Measurements from ENCODE around the gene MAPK8. TPM values are rescaled to one million over a fixed set of nuclear protein-coding genes. Genes with fewer than 3 reads are reported as not detected.

Gene MAPK8
- total RNA-seq (2022) (48.9 and 52.9 TPM in 2 replicates), Bru-seq, nascent RNA (percentile 84 among the genes with signal in this experiment), BruChase-seq, experiment 1, labeled RNA remaining after a 6-hour chase (percentile 76 among the genes with signal in this experiment), BruChase-seq, experiment 2, labeled RNA remaining after a 2-hour chase (percentile 81 among the genes with signal in this experiment)
- long read RNA-seq, partial matches to known transcripts = 1 of 14 reads
- long read RNA-seq, other reads (novel, unspliced or antisense) = 13 of 14 reads

GRCh38 chr10:48306265-48306869 is at the start of gene MAPK8:
Gene MAPK8 (plus strand): TSS chr10:48306677. CDS start chr10:48401661, 94,984 bp downstream.
- DNase-seq (ENCODE audit: unreplicated experiment) = peak; percentile 86
- peak within 1 kb of the TSS; percentile 75 for H3K4me3 Mint-ChIP-seq (ENCODE audit: unreplicated experiment)
- H3K4me1 Mint-ChIP-seq (ENCODE audit: insufficient read depth, unreplicated experiment) = peaks cover 23% of the 10 kb centered on the region
- H3K27ac Mint-ChIP-seq (ENCODE audit: low read depth, unreplicated experiment) = peak within 1 kb of the TSS; percentile 51
- CTCF ChIA-PET = no interaction called here
- H3K9me3 Mint-ChIP-seq (ENCODE audit: unreplicated experiment) = no peaks in the 10 kb centered on the region
- intact Hi-C loops (cut with micrococcal nuclease) = no loop called here
- no peaks in the 10 kb centered on the region for H3K27me3 Mint-ChIP-seq (ENCODE audit: insufficient read depth, unreplicated experiment)
- POLR2A ChIA-PET = interaction anchor here (0.9 to 1.2 kb wide), 4 partner anchors 9 to 200 kb away, joined by 3 to 5 read pairs (median 3); no protein-coding TSS in a partner anchor
- BruUV-seq (replicated peaks) = no TSS peak
- no peaks in the 10 kb centered on the region for H3K36me3 Mint-ChIP-seq (ENCODE audit: insufficient read depth, unreplicated experiment)
- TF ChIP-seq, protein P1, sequence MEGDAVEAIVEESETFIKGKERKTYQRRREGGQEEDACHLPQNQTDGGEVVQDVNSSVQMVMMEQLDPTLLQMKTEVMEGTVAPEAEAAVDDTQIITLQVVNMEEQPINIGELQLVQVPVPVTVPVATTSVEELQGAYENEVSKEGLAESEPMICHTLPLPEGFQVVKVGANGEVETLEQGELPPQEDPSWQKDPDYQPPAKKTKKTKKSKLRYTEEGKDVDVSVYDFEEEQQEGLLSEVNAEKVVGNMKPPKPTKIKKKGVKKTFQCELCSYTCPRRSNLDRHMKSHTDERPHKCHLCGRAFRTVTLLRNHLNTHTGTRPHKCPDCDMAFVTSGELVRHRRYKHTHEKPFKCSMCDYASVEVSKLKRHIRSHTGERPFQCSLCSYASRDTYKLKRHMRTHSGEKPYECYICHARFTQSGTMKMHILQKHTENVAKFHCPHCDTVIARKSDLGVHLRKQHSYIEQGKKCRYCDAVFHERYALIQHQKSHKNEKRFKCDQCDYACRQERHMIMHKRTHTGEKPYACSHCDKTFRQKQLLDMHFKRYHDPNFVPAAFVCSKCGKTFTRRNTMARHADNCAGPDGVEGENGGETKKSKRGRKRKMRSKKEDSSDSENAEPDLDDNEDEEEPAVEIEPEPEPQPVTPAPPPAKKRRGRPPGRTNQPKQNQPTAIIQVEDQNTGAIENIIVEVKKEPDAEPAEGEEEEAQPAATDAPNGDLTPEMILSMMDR (IDR thresholded peaks at IDR 0.05; ENCODE audit: unreplicated experiment) = no peak

DNA sequence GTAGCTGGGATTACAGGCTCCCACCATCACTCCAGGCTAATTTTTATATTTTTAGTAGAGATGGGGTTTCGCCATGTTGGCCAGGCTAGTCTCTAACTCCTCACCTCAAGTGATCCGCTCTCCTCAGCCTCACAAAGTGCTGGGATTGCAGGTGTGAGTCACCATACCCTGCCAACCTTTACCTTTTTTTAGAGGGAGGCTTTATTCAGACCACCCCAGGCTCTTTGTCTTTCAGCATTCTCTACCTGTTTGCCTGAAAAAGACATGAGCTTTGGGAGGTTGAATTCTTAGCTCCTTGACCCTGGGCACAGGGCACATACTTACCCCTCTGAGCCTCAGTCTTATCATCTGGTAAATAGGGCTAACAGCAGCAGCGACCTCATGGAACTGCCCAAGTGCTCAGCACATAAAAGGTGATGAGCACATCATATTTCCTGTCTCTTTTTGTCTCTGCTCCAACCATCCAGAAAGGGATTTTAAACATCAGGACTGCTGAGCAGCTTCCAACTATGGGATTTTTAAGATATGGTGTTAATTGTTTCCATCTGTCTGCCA is 49.0 kb upstream of the MAPK8 start:
- BruUV-seq (replicated peaks) = no TSS peak
- intact Hi-C loops (cut with micrococcal nuclease) = no loop called here
- H3K36me3 Mint-ChIP-seq (ENCODE audit: insufficient read depth, unreplicated experiment) = no peaks in the 10 kb centered on the region

GRCh38 chr10:48258105-48258504 is 48.4 kb upstream of the MAPK8 start:
- H3K4me3 Mint-ChIP-seq (ENCODE audit: unreplicated experiment) = no peak overlapping the region
- no peaks in the 10 kb centered on the region for H3K36me3 Mint-ChIP-seq (ENCODE audit: insufficient read depth, unreplicated experiment)
- POLR2A ChIA-PET = no interaction called here
- no TSS peak for BruUV-seq (replicated peaks)
- intact Hi-C loops (cut with micrococcal nuclease) = no loop called here
- TF ChIP-seq, protein P1 (IDR thresholded peaks at IDR 0.05; ENCODE audit: unreplicated experiment) = no peak
- CTCF ChIA-PET = no interaction called here
- H3K9me3 Mint-ChIP-seq (ENCODE audit: unreplicated experiment) = peaks cover 5% of the 10 kb centered on the region
- H3K27ac Mint-ChIP-seq (ENCODE audit: low read depth, unreplicated experiment) = no peak overlapping the region
- DNase-seq (ENCODE audit: unreplicated experiment) = no peak
- H3K27me3 Mint-ChIP-seq (ENCODE audit: insufficient read depth, unreplicated experiment) = peaks cover 27% of the 10 kb centered on the region
- H3K4me1 Mint-ChIP-seq (ENCODE audit: insufficient read depth, unreplicated experiment) = peaks cover 6% of the 10 kb centered on the region

More for the DNA sequence above, 49.0 kb upstream of the MAPK8 start:
- Mint-ChIP-seq H3K4me3 (ENCODE audit: unreplicated experiment) (no peak overlapping the region), H3K9me3 (ENCODE audit: unreplicated experiment) (peaks cover 5% of the 10 kb centered on the region), H3K27ac (ENCODE audit: low read depth, unreplicated experiment) (no peak overlapping the region), H3K27me3 (ENCODE audit: insufficient read depth, unreplicated experiment) (peaks cover 23% of the 10 kb centered on the region), H3K4me1 (ENCODE audit: insufficient read depth, unreplicated experiment) (peaks cover 10% of the 10 kb centered on the region)
- TF ChIP-seq, protein P1 (IDR thresholded peaks at IDR 0.05; ENCODE audit: unreplicated experiment) = no peak
- CTCF ChIA-PET = no interaction called here
- POLR2A ChIA-PET = interaction anchor here (0.6 kb wide), 1 partner anchor 390 kb away, joined by 3 read pairs; no protein-coding TSS in a partner anchor
- no peak for DNase-seq (ENCODE audit: unreplicated experiment)

- DNase-seq (ENCODE audit: unreplicated experiment) = no peak
- TF ChIP-seq, protein P1 (IDR thresholded peaks at IDR 0.05; ENCODE audit: unreplicated experiment) = no peak
- ChIA-PET POLR2A (no interaction called here), CTCF (no interaction called here)
- Mint-ChIP-seq H3K4me1 (ENCODE audit: insufficient read depth, unreplicated experiment) (no peaks in the 10 kb centered on the region), H3K9me3 (ENCODE audit: unreplicated experiment) (no peaks in the 10 kb centered on the region), H3K27me3 (ENCODE audit: insufficient read depth, unreplicated experiment) (peaks cover 35% of the 10 kb centered on the region), H3K36me3 (ENCODE audit: insufficient read depth, unreplicated experiment) (no peaks in the 10 kb centered on the region), H3K4me3 (ENCODE audit: unreplicated experiment) (no peak overlapping the region), H3K27ac (ENCODE audit: low read depth, unreplicated experiment) (no peak overlapping the region)
- intact Hi-C loops (cut with micrococcal nuclease) = no loop called here
- BruUV-seq (replicated peaks) = no TSS peak
Measured at GRCh38 chr10:48266528-48266927, 39.9 kb upstream of the MAPK8 start.

Data from MCF 10A (cell line).